ENCODE data around the gene TLX3.
A peak's percentile ranks its signal among the peaks of the same experiment; 100 is the strongest.
"Not testable (repeated sequence)": the region's sequence is repeated elsewhere in the genome, so short reads cannot be mapped to it uniquely, and the experiment has no call there.

TLX3 gene

DNA sequence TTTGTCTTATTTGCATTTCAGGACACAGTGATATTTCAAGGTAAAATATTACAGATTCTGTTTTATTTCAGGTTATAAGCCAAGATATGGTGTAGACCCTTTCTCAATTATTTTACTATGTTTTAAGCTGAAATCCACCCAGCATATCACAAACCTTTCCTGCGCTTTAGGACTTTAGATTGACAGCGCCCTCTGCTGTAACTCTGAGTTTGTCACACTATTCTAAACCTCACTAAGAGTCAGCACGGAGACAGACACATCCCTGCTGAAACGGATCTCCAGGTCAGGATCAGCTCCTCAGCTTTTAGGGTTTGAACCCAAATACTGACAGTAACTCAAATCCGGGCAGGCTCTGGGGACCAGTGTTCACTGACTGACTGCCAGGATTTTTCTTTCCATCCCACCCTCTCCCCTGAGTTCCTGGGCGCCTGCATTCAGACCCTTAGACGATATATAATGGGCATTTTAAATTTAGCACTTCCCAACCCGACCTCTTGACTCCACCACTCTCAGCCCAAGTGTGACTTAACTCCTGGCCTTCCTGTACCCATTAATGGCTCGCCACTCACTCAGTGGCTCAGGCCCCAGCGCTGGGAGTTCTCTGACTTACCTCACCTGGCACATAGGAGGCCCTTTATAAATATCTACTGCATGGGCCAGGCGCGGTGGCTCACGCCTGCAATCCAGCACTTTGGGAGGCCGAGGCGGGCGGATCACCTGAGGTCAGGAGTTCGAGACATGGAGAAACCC is 33.5 kb downstream of the TLX3 start:
- peak; percentile 67 for DNase-seq (ENCODE audit: low read depth)
- TF ChIP-seq, protein P1, sequence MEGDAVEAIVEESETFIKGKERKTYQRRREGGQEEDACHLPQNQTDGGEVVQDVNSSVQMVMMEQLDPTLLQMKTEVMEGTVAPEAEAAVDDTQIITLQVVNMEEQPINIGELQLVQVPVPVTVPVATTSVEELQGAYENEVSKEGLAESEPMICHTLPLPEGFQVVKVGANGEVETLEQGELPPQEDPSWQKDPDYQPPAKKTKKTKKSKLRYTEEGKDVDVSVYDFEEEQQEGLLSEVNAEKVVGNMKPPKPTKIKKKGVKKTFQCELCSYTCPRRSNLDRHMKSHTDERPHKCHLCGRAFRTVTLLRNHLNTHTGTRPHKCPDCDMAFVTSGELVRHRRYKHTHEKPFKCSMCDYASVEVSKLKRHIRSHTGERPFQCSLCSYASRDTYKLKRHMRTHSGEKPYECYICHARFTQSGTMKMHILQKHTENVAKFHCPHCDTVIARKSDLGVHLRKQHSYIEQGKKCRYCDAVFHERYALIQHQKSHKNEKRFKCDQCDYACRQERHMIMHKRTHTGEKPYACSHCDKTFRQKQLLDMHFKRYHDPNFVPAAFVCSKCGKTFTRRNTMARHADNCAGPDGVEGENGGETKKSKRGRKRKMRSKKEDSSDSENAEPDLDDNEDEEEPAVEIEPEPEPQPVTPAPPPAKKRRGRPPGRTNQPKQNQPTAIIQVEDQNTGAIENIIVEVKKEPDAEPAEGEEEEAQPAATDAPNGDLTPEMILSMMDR (conservative IDR thresholded peaks at IDR 0.05; ENCODE audit: low read length) = peak; percentile 88
- no peak overlapping the region for H3K4me3 ChIP-seq (ENCODE audit: low read length)

- TF ChIP-seq, protein P1 (conservative IDR thresholded peaks at IDR 0.05; ENCODE audit: low read length) = no peak
- no peak for DNase-seq (ENCODE audit: low read depth)
- no peak overlapping the region for H3K4me3 ChIP-seq (ENCODE audit: low read length)
Observed at GRCh38 chr5:171344936-171345608, 36.0 kb downstream of the TLX3 start.

DNA sequence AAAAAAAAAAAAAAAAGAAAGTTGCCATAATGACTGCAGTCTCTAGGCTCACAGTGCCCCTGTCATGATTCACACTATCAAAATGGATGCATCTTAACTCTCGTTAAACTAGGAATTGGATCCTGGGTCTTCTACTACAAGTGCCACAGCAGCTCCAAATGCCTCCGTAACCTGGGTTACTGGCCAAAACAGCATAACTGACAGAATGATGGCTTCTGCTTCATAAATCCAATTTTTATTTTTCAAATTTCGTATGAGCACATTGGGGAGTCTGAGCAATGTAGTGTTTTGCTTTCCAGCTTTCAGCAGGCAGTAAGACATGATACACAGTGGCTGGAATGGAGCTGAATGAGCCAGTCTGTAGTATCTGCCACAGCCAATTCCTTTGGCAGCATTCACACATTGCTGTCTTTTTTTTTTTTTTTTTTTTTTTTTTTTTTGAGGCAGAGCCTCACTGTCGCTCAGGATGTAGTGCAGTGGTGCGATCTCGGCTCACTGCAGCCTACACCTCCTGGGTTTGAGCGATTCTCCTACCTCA is 42.6 kb downstream of the TLX3 start:
- H3K4me3 ChIP-seq (ENCODE audit: low read length) = no peak overlapping the region
- TF ChIP-seq, protein P1 (conservative IDR thresholded peaks at IDR 0.05; ENCODE audit: low read length) = no peak
- peak; percentile 22 for DNase-seq (ENCODE audit: low read depth)

DNA sequence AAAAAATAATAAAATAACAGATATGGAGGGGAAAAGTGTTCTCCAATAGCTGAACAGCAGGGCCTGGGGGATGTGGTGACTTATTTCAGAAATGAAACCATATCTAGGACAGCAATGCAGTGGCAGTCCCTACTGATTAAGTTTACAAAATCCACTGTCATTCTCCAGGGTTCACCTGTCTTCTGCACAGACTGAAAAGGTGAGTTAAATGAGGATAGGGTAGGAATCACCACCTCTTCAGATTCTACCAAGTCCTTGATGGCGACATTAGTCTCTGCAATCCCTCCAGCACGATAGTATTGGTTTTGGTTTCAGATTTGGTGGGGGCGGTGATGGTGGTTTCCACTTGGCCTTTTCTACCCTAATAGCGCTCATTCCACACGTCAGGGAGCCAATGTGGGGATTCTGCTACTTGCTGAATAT is 46.3 kb downstream of the TLX3 start:
- no peak for DNase-seq (ENCODE audit: low read depth)
- TF ChIP-seq, protein P1 (conservative IDR thresholded peaks at IDR 0.05; ENCODE audit: low read length) = no peak
- no peak overlapping the region for H3K4me3 ChIP-seq (ENCODE audit: low read length)

GRCh38 chr5:171357843-171358242 is 48.8 kb downstream of the TLX3 start:
- H3K4me3 ChIP-seq (ENCODE audit: low read length) = no peak overlapping the region
- TF ChIP-seq, protein P1 (conservative IDR thresholded peaks at IDR 0.05; ENCODE audit: low read length) = no peak
- no peak for DNase-seq (ENCODE audit: low read depth)

DNA sequence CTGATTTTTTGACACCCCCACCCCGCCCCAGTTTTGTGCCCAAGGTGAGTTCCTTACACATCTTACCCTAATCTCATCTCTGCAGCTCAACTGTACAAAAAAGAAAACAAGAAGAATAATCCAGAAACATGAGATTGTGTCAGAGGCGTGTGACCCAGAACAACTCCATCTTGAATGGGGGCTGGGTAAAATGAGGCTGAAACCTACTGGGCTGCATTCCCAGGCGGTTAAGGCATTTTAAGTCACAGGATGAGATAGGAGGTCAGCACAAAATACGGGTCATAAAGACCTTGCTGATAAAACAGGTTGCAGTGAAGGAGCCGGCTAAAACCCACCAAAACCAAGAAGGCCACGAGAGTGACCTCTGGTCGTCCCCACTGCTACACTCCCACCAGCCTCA is 52.1 kb downstream of the TLX3 start:
- H3K4me3 ChIP-seq (ENCODE audit: low read length); DNase-seq (ENCODE audit: low read depth): not testable (repeated sequence)

All from AG10803 (cell line).